DMS153 treated with DMSO at 0.1 percent for 48 hours (cell line): ENCODE measurements around the gene OTUB2.

ENCODE experiments used
- DNase-seq: peaks from one replicate; lab custom pipeline; 2025; ENCODE audit not compliant: unreplicated experiment; lab: John Stamatoyannopoulos, UW

OTUB2 gene

DNA sequence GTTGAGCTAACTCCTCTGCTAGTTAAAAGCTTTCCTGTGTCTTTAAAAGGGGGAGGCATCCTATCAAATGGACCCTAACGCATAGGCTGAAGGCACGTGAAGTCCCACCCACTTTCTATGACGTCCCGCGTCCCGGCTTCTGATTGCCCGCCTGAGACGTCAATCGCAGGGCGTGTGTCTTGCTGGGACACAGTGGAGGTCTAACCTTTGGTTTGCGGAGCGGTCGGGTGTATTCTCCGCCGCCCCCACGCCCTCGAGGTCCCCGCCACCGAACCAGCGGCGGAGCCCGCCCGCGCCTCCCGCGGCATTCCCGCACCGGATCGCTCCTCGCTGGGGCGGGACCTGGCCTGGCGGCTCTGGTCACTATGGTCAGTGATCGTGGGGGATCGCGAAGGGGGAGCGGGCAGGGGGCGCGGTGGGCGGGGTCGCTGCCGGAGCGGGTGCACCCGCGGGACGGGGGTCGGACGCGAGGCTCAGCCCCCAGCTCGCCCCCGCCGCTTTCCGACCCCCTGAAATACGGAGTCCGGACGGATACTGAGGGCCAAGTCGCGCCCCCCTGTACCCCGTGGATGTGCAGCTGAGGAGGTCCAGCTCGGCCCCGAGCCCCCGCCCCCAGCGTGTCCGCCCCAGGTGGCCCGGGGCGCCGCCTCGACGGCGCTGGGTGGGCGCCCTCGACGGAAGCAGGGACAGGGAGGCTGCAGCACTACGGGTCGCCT, at the start of gene OTUB2:
Gene OTUB2, plus strand, starts transcription at position 168 of the 716 bp plus-strand sequence. Its CDS starts 198 bp downstream, at position 366.
- DNase-seq: peak; percentile 92

DNA sequence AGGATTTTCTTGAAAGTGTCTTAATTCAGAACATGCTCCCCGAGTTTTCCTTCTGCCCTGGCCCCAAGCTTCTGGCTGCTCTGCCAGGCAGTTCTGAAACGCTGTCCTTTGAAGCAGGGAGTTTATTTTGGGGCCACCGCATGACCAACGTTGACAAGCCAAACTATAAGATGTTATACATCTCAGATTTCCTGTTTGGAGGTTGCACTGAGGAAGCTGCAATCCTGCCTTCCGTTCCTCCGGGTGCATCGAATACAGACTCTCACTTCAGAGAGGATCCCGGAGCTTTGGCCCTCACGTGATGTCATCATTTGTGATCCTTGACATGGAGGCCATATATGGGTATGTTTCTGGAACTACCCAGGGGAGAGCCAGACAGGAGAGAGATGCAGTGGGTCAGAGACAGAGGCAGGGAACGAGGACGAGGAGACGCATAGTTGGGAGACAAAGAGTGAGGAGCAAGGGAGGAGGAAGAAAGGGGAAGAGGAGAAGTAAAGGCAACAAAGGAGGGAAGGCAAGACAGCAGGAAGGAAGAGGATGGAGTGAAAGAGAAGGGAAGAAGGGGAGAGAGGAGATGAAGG, 49.6 kb upstream of the OTUB2 start, which contains the start of gene ASB2:
Gene ASB2, minus strand, starts transcription at position 94 of the 581 bp plus-strand sequence. CDS start 12,031 bp downstream, outside the sequence.
- no peak for DNase-seq

DNA sequence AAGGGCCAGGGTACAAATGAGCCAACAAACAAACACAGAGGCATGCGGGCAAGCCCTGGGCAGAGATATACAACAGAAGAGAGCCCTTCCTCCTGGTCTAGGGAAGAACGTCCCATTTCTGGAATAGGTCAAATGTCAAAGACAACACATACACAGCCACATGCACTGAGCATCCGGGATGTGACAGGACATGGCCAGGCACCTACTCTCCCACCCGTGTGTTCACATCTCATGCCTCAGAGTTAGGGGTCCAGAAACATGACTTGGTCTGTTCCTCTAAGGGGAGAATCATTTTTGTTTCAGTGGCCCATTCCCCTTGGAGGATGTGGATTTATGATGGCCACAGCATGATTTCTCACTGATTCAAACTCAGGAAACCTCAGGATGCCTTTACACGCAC, 49.0 kb upstream of the OTUB2 start:
- DNase-seq: no peak

DNA sequence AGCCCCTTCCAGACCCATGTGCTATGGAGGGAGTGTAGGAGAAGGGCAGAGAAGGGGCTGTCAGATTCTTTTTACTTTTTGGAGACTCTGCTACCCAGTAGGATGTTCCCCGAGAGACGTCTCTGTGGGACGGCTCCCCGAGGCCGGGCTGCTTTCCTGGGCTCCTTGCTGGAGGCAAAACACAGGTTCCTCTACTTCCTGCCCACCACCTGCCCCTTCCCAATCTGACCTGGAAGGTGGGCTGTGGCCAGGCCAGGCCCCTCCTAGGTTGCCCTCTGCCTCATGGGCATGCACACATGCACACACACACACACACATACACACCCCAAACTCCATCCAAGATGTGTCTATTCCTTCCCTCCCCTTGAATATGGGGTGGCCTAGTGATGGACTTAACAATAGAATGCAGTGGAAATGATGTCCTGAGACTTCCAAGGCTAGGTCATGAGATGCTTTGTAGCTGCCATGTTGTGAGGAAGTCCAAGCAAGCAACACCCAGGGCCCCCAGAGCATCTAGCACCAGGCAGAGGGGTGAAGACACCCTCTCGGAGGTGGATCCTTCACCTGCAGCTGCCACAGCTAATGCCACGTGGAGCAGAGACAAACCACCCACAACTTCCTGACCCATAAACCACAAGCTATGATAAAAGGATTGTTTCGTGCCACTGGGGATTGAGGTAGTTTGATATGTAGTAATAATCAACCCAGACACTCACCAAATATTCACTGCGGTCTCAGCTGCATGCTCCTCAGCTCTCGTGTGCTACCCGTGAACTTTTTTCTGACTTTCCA, 48.2 kb upstream of the OTUB2 start:
- no peak for DNase-seq

DNA sequence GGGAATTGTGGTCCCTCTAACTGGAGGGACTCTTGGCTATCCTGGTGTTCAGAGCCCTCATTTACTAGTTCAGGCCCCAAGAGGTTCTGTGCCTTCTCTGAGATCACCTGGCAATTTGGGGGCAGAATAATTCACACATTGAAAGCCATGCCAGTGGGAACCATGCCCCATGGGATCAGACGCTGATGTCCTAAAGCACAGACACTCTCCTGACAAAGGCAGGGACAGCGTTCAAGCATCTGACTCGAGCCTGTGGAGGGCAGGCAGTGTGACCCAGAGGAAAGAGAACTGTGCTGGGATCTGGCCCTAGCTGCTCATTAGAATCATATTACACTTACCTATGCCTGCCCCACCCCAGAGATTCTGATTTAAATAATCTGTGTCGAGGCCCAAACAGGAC, 47.4 kb upstream of the OTUB2 start:
- DNase-seq: no peak

DNA sequence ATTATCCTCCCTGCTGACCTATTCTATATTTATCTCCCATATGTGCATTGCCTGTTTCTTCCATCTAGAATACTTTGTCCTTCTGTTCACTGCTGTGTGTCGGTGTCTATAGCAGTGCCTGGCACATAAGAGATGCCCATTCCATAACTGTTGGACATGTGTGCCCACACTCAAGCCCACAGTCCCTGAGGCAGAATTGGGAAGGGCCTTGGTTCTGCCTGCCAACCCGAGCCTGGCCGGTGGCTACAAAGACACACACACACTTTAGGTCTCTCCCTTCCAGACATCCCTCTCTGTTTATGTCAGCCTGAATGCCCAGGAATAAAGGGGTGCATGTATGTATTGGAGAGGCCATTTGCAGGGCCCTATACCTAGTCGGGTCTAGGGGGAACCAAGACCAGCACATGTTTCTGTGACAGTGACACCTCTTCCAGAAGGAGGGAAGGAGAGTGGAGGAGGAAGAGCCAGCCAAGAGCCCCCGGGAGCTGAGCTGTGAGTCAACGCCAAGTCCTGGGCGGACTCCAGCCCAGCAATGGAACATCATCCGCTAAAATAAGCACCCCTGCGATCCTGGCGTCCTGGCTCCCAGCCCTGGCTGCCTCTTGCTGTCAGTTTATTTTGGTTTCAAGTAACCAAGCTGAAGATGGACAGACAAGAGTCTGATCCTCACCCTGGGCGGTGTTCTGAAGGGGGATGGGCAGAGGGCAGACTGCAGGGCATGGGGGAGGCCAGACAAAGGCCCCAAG, 45.5 kb upstream of the OTUB2 start:
- no peak for DNase-seq

DNA sequence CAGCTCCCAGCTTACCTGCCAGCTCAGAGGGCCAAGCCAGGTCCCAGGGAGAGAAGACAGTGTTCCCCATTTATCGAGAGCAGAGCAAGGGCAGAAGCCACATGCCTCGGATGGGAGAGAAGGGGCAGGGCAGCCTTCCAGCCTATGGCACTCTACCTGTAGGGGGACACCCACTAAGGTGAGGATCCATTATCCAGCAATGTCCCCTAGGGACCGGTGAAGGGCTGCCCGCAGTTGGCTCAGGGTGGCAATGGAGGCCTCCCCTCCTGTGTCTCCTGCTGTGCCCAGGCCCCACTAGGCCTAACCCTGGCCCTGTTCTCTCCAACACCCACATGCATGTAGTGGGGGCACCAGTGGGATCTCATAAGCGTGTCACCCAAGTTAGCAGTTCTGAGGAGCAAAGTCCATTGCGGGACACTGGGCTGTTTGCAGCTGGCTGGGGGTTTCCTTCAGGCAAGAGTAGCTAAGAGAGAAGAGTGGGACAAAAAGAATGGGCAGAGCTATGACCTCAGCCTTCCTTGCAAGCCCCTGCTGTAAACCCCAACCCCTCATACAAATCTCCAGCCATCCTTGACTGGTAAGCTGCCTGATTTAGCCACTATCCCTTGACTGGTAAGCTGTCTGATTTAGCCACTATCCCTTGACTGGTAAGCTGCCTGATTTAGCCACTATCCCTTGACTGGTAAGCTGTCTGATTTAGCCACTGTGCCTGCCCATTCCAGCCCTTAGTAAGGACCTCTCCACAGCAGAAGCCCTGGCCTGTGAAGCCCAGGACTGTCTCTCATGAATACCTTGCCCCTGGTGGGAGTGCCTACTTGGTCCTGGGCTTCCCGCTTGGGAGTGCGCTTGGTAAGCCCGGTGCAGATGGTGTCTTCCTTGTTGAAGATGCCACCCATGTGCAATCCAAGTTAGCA, 44.6 kb upstream of the OTUB2 start:
- no peak for DNase-seq

DNA sequence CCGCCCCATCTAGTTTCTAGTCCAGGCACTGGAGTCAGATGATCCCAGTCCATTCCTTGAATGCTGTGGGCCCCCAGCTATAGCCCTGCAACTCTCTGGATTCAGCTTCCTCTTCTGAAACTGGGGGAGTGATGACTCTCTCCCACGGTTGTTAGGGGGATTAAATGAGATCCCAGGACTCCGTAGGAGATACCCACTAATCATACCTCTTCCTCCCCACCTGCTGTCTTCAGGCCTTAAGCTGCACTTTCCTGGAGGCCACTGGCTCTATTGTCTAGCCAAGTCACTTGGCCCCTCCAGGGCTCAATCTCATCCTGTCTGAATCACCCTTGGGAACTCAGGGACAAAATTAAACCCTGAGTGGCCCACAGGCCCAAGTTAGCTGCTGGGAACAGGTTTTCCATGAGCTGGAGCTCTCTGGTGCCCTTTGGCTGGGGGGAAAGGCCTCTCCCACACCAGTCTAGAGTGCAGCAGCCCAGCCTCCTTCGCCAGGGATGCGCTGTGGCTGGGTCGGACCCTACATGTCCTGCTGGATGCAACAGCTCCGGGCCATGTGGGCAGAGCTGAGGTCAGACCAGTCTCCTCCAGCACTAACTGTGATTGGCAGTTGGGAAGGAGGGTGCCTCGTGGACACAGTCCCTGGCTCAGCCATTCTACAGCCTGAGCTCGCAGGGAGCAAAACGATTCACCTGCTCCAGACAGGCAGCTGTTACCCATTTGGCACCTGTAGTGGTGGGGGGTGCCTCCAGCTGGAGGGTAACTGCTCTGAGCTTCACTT, 43.7 kb upstream of the OTUB2 start:
- DNase-seq: no peak

DNA sequence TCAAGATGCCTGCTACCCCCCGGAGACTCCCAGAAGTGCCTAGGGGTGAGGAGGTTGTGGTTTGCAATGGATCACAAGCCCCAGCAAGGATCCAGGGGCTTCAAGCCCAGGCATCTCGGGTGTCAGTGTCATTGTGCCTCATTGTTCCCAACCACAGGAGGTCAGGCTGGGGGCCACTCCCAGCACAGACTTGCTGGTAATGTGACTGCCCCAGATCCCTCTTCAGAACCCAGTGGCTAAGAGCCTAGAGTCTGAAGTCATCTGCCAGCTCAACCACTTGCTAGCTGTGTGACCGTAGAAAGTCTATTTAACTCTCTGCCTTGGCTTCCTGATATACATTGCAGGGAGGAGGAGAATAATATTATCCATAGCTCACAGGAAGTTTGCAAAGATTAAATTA, 42.1 kb upstream of the OTUB2 start:
- DNase-seq: no peak

DNA sequence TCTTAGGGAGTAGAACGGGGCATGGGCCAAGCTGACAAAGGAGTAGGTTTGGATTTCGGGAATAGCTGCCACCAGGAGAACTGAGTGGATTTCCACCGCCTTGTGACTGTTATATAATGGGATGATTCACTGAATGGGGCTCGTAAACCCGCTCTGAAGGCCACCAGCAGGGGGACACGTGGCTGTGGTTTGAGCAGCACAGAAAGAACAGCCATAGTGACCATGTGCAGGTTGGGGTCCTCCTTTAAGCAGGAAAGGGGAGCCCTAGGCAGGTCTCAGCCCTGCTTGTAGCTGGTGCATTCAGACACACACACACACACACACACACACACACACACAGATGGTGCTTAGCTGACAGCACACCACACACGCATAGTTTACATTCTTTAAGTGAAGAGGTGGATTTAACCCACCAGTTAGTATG, 41.1 kb upstream of the OTUB2 start:
- no peak for DNase-seq

DNA sequence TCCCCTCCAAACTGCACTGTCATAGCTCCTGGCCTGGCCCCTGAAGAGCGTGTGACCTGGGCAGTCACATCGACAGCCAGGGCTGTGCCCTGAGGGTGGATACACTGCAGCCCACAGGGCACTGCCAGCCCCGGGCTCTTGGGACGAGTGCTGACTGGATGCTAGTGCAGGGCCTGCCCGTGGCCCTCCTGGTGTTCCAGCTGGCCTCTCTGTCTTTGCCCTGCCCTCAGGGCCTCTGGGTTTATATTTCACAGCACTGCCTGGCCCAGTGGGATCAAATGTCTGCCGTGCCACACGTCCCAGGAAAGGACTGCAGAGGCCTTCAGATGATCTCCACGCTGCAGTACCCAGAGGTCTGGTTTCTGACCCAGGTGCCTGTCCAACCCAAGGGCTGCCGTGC, 39.2 kb upstream of the OTUB2 start:
- no peak for DNase-seq

DNA sequence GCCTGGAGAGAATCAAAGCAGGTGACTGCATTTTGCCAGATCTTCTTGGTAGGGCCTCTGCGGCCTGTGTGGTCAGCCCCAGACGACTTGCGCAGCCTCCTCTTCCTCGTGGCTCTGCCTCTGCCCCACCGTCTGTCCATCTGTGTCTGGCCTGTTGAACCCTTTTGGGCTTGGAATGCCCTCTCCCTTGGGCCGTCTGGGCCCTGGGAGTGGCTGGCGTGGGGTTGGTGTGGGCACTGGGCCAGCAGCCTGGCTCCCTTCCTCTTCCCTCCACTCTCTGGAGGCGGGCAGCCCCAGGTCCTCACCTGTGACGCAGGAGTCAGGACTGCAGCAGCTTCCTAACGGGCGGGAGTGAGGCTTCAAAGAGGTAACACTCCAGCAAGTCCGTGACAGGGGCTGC, 38.8 kb upstream of the OTUB2 start:
- DNase-seq: no peak

DNA sequence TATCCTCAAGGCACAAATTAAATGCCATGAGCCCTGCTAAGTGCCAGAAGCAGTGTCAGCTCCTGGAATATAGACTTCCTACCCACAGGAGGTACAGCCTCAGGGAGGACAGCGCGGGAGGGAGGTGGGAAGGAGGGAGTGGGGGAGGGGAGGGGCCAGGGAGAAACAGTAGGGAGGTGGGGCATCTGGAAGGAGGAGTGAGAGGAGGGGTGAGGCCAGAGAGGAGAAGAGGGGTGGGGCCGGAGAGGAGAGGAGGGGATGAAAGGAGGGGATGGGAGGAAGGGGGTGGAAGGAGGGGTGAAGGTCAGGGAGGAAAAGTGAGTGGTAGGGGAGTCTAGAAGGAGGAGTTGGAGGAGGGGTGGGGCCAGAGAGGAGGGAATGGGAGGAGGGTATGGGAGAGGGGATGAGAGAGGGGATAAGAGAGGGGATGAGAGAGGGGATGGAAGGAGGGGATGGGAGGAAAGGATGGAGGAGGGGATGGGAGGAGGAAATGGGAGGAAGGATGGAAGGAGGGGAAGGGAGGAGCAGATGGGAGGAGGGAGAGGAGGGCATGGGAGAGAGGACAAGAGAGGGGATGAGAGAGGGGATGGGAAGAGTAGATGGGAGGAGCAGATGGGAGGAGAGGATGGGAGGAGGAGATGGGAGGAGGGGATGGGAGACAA, 38.2 kb upstream of the OTUB2 start:
- no peak for DNase-seq

DNA sequence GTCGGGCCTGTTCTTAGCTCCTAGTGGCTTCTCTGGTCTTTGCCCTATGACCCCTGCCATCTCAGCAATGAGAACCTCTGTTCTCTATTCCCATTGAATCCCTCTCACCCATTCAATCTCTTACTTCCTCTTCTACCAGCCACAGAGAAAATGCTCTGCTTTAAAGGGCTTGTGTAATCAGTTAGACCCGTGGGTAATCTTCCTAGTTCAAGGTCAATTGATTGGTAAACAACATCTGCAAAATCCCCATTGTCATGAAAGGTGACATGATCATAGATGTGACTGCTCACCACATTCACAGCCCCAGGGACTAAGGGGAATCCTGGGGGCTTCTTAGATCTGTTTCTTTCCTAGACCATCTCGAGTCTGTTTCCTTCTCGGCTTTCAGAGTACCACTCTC, 36.2 kb upstream of the OTUB2 start:
- no peak for DNase-seq

DNA sequence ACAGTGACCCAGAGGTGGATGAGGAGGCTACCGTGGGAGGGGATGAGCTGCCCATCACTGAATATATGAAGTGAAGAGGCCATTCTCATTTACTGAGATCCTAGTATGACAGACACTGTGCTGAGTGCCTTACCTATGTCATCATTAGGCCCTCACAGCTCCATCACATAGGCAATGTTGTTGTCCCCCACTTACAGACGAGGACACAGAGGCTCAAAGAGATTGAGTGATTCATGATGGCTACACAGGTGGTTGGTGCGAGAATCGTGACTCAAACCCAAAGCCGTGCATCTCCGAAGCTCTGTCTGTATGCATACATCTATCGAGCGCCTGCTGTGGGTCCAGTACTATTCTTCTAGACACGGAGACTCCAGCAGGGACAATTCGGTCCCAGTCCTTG, 34.9 kb upstream of the OTUB2 start:
- no peak for DNase-seq

DNA sequence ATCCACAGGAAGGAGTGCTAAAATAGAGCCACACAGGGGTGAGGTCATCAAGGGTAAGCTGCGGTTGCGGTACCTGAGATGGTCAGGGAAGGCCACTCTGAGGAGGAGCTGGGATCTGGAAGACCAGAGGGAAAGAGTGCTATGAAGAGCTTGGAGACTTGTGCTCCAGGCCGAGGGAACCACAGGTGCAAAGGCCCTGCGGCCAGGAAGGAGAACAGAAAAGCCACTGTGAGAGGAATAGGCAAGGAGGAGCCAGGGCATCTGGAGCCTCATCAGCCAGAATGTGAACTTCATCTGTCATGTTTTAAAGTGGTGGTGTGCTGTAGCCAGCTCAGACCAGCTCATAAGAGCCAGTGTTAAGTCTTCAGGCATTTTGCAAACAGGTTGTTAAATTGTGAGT, 34.5 kb upstream of the OTUB2 start:
- DNase-seq: no peak

DNA sequence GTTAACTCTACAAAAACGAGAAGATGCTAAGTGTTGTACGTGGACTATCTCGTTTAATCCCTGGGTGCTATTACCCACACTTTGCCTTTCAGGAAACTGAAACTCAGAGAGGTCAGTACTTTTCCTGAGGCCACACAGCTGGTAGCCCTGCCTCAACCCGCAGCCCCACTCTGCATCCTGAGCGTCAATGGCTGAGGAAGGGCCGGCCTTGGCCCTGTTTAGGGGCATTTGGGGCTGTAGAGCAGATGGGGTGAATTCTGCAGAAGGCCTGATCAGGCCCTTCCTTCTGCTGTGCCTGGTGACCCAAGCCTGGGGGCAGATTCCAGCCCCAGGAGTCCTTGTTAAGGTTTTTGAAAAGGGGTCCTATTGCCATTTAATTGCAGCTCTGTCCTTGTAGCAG, 32.8 kb upstream of the OTUB2 start:
- no peak for DNase-seq

DNA sequence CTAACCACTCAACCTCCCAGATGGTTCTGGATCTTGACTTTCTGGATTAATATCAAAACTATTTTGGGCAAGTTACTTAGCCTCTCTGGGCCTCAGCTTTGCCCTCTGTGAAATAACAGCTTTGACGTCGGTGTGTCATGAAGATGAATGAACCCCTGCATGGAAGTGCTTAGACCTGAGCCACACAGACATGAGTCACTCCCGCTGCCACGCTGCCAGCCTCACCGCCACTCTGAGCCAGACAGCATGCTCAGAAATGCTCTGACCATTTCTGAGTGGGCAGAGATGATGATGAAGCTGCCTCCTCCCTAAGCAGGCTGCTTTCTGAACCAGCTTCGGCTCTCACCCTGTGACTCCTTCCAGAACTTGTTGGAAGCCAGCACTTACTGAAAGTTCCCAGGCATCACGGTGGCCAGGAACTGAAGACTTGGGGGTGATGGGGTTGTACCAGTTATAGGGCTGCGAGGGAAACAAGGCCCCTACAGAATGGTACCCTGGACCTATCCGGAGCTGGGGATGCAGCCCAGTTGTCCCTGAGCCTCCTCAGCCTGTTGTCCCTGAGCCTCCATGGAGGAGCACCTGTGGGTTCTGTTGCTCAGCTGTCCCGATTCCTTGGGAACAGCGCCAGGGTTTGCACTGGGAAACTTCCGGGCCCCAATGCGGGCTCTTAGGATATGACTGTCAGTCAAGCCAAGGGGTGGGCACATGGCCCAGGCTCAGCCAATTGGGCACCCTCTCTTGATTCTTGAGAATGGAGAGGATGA, 31.0 kb upstream of the OTUB2 start:
- DNase-seq: peak; percentile 33
